CD14-positive monocyte (primary cell): Measurements from ENCODE around the gene UCN. TPM values are rescaled to one million over a fixed set of nuclear protein-coding genes. Genes with fewer than 3 reads are reported as not detected.

Experiments
- DNase-seq, 3 donors: peaks; one replicate each; pipeline ENCODE4 v3.0.0-alpha.2; 2011 to 2022
- H2AFZ ChIP-seq: 2 replicates; pipeline ENCODE4 v1.6.0; 2012; ENCODE audit warnings: mild to moderate bottlenecking, low read depth, low read length, inconsistent platforms; ENCODE audit not compliant: insufficient read depth, poor library complexity, severe bottlenecking
- H3K27ac ChIP-seq, 2 donors: 1 replicate in 1 of 2; 2 replicates in 1 of 2; pipeline ENCODE4 v1.5.1; 2012 to 2013; ENCODE audit warnings: low read length in 2 of 2, control low read depth in 1 of 2, inconsistent platforms in 1 of 2, low read depth in 1 of 2, mild to moderate bottlenecking in 1 of 2
- H3K27me3 ChIP-seq, 2 donors: one replicate each; pipeline versions ENCODE4 v1.6.0 to v1.6.1; 2011 to 2013; ENCODE audit warnings: low read length in 2 of 2; ENCODE audit not compliant: control insufficient read depth in 2 of 2, insufficient read depth in 2 of 2
- H3K36me3 ChIP-seq, 2 donors: replicated peaks in 1 of 2; 1 replicate in 1 of 2; 2 replicates in 1 of 2; pipeline versions ENCODE4 v1.5.1 to v1.6.1; 2012 to 2013; ENCODE audit warnings: low read length in 2 of 2, control low read depth in 1 of 2, inconsistent platforms in 1 of 2, mild to moderate bottlenecking in 1 of 2; ENCODE audit not compliant: insufficient read depth in 2 of 2, control insufficient read depth in 1 of 2
- H3K4me1 ChIP-seq, 2 donors: 1 replicate in 1 of 2; 2 replicates in 1 of 2; pipeline versions ENCODE4 v1.5.1 to v1.6.1; 2012 to 2013; ENCODE audit warnings: low read length in 2 of 2, control low read depth in 1 of 2, inconsistent platforms in 1 of 2, mild to moderate bottlenecking in 1 of 2, moderate library complexity in 1 of 2; ENCODE audit not compliant: insufficient read depth in 2 of 2, control insufficient read depth in 1 of 2
- H3K4me2 ChIP-seq: replicated peaks from 2 replicates; pipeline ENCODE3; 2012; ENCODE audit warnings: low read length, moderate library complexity, mild to moderate bottlenecking; ENCODE audit not compliant: poor library complexity, severe bottlenecking; ENCODE audit errors: extremely low read depth
- H3K4me3 ChIP-seq, 3 experiments: fragments of 200-600 bp in 1 of 3; sonication (generic) in 1 of 3; replicated peaks in 1 of 3; 1 replicate in 2 of 3; 2 replicates in 1 of 3; pipeline ENCODE4 v1.5.1; 2011 to 2013; ENCODE audit warnings: low read length in 3 of 3, mild to moderate bottlenecking in 3 of 3, control low read depth in 2 of 3, low read depth in 2 of 3, inconsistent platforms in 1 of 3, moderate library complexity in 1 of 3
- H3K79me2 ChIP-seq: 2 replicates; pipeline ENCODE4 v1.6.0; 2012; ENCODE audit warnings: mild to moderate bottlenecking, control low read depth, inconsistent platforms, low read length, moderate library complexity; ENCODE audit not compliant: insufficient read depth
- H3K9ac ChIP-seq: 2 replicates; pipeline ENCODE4 v1.6.0; 2017; ENCODE audit warnings: low read length, mild to moderate bottlenecking; ENCODE audit not compliant: insufficient read depth, poor library complexity, severe bottlenecking
- H3K9me3 ChIP-seq, 2 donors: replicated peaks in 1 of 2; 1 replicate in 1 of 2; 2 replicates in 1 of 2; pipeline versions ENCODE4 v1.5.1 to v1.6.1; 2012 to 2013; ENCODE audit warnings: low read length in 2 of 2, control low read depth in 1 of 2; ENCODE audit not compliant: control insufficient read depth in 1 of 2, insufficient read depth in 1 of 2
- H4K20me1 ChIP-seq: 2 replicates; pipeline ENCODE4 v1.6.0; 2012; ENCODE audit warnings: mild to moderate bottlenecking, low read length, control low read depth, moderate library complexity; ENCODE audit not compliant: insufficient read depth
- H3K27ac Mint-ChIP-seq, 7 donors: one replicate each; pipeline ENCODE4 v1.8.0; 2020; ENCODE audit warnings: mild to moderate bottlenecking in 7 of 7, mixed read lengths in 7 of 7, moderate library complexity in 6 of 7, inconsistent platforms in 2 of 7
- H3K27me3 Mint-ChIP-seq, 3 donors: one replicate each; pipeline ENCODE4 v1.8.0; 2021 to 2022; ENCODE audit warnings: low read depth in 3 of 3, mild to moderate bottlenecking in 3 of 3, mixed read lengths in 3 of 3, moderate library complexity in 3 of 3, inconsistent platforms in 1 of 3
- H3K36me3 Mint-ChIP-seq, 2 donors: one replicate each; pipeline ENCODE4 v1.8.0; 2020; ENCODE audit warnings: mixed read lengths in 2 of 2, inconsistent platforms in 1 of 2, mild to moderate bottlenecking in 1 of 2
- H3K4me1 Mint-ChIP-seq: one replicate; pipeline ENCODE4 v1.8.0; 2020; ENCODE audit warnings: mild to moderate bottlenecking, mixed read lengths
- H3K4me3 Mint-ChIP-seq, 2 donors: one replicate each; pipeline ENCODE4 v1.8.0; 2020; ENCODE audit warnings: mild to moderate bottlenecking in 2 of 2, mixed read lengths in 2 of 2, moderate library complexity in 1 of 2
- H3K9me3 Mint-ChIP-seq, 7 donors: one replicate each; pipeline ENCODE4 v1.8.0; 2020 to 2022; ENCODE audit warnings: mixed read lengths in 7 of 7, mild to moderate bottlenecking in 6 of 7, moderate library complexity in 6 of 7, inconsistent platforms in 2 of 7
- WGBS: methylation state at CpG from one replicate; pipeline ENCODE4 v1.1.5; 2013; ENCODE audit warnings: missing lambda C conversion rate; ENCODE audit not compliant: insufficient coverage; 5-methylcytosine and 5-hydroxymethylcytosine counted together
- intact Hi-C, 2 donors: fragments of 100-400 bp; cut with micrococcal nuclease; formaldehyde crosslinking; loops; one replicate each; pipeline versions ENCODE4 v1.15.0 to v1.15.1; 2023
- polyA plus RNA-seq, 3 donors: library from polyadenylated mRNA; depleted of rRNA in 1 of 3; unstranded in 2 of 3; stranded (reverse) in 1 of 3; fragments of 300-500 nt in 2 of 3; fragments of >200 nt in 1 of 3; fragmentation: Illumina TruSeq in 2 of 3; gene quantifications; 1 replicate in 2 of 3; 2 replicates in 1 of 3; pipeline ENCODE4 v1.2.3, GENCODE V29; 2012 to 2021
- TF ChIP-seq, protein P1 (sequence below): fragments of 200-600 bp; IDR thresholded peaks from one replicate; pipeline ENCODE4 v1.8.0; 2022; ENCODE audit warnings: antibody characterized with exemption, mild to moderate bottlenecking

UCN gene
- polyA plus RNA-seq, 3 donors: 0.39 to 2.2 (median 0.60) TPM

DNA sequence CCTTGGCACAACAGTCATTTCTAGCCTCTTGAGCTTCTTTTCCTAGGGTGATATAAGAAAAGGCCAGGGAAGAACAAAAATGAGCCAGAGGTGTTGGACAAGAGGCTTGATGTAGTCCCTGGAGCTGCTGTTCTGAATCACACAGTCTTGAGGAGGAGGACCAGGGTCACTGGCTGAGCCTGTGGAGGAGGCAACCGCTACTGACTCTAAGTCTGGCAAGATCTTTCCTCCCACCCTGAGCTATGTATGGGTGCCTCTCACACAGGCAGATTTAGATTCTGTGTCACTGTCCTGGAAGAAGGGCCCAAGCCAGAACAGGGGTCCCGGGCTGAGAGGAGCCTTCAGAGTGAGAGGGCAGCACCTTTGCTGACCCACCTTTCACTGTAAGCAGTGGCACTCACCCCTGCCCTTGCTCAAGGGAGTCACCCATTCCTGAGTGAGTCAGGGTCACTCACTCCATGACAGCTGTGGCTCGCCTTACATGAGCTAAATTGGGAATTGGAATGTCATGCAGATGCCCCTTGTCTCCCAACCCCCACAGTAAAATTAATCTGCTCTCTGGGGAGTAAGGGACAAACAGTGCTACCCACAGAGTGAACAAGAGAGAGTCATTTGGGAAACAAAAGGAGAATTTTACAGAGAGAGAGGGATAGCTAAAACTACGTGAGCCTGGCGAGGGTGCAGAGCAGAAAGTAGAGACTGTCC is 26.2 kb downstream of the UCN start, which contains the start of gene TRIM54:
TRIM54 (plus strand) TSS at position 575 of the 705 bp plus-strand sequence. CDS start 303 bp downstream, outside the sequence.
- H3K27ac ChIP-seq: no peak within 1 kb of the TSS
- no peak within 1 kb of the TSS for H3K4me3 ChIP-seq
- H3K4me1 Mint-ChIP-seq: peaks cover 7% of the 10 kb centered on the region
- H3K27me3 Mint-ChIP-seq: peaks cover 2 to 14% (median 13%) of the 10 kb centered on the region in 3 donors
- no peaks in the 10 kb centered on the region for H3K27me3 ChIP-seq
- no peak within 1 kb of the TSS for H2AFZ ChIP-seq
- intact Hi-C loops: loop anchor here (2.0 to 5.0 kb wide), 2 partner anchors 183 to 185 kb away; no protein-coding TSS in a partner anchor
- no peak for DNase-seq
- H3K9ac ChIP-seq: no peak within 1 kb of the TSS
- H4K20me1 ChIP-seq: no peaks in the 10 kb centered on the region
- H3K4me1 ChIP-seq: peaks cover 0 to 6% of the 10 kb centered on the region in 2 donors
- 96% methylated on average over 3 of the region's 5 CpGs for WGBS
- no peak within 1 kb of the TSS for H3K4me3 Mint-ChIP-seq
- H3K9me3 Mint-ChIP-seq: no peaks in the 10 kb centered on the region
- no peaks in the 10 kb centered on the region for H3K79me2 ChIP-seq
- H3K9me3 ChIP-seq: no peaks in the 10 kb centered on the region
- TF ChIP-seq, protein P1, sequence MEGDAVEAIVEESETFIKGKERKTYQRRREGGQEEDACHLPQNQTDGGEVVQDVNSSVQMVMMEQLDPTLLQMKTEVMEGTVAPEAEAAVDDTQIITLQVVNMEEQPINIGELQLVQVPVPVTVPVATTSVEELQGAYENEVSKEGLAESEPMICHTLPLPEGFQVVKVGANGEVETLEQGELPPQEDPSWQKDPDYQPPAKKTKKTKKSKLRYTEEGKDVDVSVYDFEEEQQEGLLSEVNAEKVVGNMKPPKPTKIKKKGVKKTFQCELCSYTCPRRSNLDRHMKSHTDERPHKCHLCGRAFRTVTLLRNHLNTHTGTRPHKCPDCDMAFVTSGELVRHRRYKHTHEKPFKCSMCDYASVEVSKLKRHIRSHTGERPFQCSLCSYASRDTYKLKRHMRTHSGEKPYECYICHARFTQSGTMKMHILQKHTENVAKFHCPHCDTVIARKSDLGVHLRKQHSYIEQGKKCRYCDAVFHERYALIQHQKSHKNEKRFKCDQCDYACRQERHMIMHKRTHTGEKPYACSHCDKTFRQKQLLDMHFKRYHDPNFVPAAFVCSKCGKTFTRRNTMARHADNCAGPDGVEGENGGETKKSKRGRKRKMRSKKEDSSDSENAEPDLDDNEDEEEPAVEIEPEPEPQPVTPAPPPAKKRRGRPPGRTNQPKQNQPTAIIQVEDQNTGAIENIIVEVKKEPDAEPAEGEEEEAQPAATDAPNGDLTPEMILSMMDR: no peak
- no peaks in the 10 kb centered on the region for H3K36me3 ChIP-seq
- H3K36me3 Mint-ChIP-seq: no peaks in the 10 kb centered on the region
- no peak within 1 kb of the TSS for H3K4me2 ChIP-seq
- H3K27ac Mint-ChIP-seq: peak within 1 kb of the TSS in 1 of 7 donors; percentile 47

DNA sequence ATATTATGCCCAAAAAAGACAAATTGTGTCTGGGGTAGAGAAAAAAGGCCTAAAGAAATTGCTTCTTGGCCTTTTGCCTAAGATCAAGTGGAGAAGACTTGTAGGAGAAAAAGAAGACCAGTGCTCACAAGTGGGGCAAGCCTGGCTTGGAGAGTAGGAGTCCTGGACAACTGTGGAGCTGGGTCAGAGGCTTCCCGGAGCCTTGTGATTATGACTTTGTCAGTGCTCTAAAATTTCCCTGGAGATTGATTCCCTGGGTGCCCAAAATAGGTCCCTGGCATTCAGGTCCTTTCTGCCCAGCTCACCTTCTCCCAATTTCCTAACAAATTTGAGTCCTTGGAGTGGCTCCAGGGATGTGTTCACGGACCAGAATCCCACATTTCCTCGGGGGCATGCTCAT is 26.8 kb downstream of the UCN start:
- H3K27ac ChIP-seq: no peak overlapping the region
- intact Hi-C loops: loop anchor here (2.0 to 5.0 kb wide), 2 partner anchors 183 to 184 kb away; no protein-coding TSS in a partner anchor
- peaks cover 0 to 6% of the 10 kb centered on the region in 2 donors for H3K4me1 ChIP-seq
- H3K4me3 ChIP-seq: no peak overlapping the region
- Mint-ChIP-seq H3K4me3 (no peak overlapping the region), H3K36me3 (no peaks in the 10 kb centered on the region), H3K27ac (no peak overlapping the region), H3K9me3 (no peaks in the 10 kb centered on the region), H3K27me3 (peaks cover 4 to 18% (median 15%) of the 10 kb centered on the region in 3 donors), H3K4me1 (peaks cover 7% of the 10 kb centered on the region)
- no CpG with 5 or more reads among the region's 3 CpGs for WGBS
- H4K20me1 ChIP-seq: no peaks in the 10 kb centered on the region
- no peaks in the 10 kb centered on the region for H3K36me3 ChIP-seq
- no peaks in the 10 kb centered on the region for H3K27me3 ChIP-seq
- no peak overlapping the region for H3K9ac ChIP-seq
- H3K4me2 ChIP-seq: no peak overlapping the region
- H3K9me3 ChIP-seq: no peaks in the 10 kb centered on the region
- H3K79me2 ChIP-seq: no peaks in the 10 kb centered on the region
- no peak for DNase-seq
- H2AFZ ChIP-seq: no peak overlapping the region
- TF ChIP-seq, protein P1: no peak
